Lung (tissue), 12 donors: ENCODE data around the gene NBPF6. TPM values are rescaled to one million over a fixed set of nuclear protein-coding genes. Genes with fewer than 3 reads are reported as not detected.

Source experiments
- ATAC-seq: fragments of 200-7000 bp; cut with Tn5 transposase; one replicate; pipeline ENCODE4 v1.9.1; 2020; ENCODE audit warnings: moderate number of reproducible peaks; ENCODE audit not compliant: insufficient read depth, low FRiP score
- DNase-seq, 3 donors: peaks; one replicate each; pipeline ENCODE4 v3.0.0-alpha.2; 2013 to 2017
- H3K27ac ChIP-seq, 2 donors: one replicate each; pipeline ENCODE4 v1.5.1; 2013; ENCODE audit warnings: mild to moderate bottlenecking in 2 of 2, moderate library complexity in 2 of 2, control low read depth in 1 of 2, inconsistent platforms in 1 of 2, low read depth in 1 of 2, low read length in 1 of 2
- H3K27me3 ChIP-seq, 3 donors: one replicate each; pipeline ENCODE4 v1.5.1; 2013; ENCODE audit warnings: low read length in 2 of 3; ENCODE audit not compliant: control insufficient read depth in 3 of 3, insufficient read depth in 3 of 3
- H3K36me3 ChIP-seq, 4 donors: one replicate each; pipeline ENCODE4 v1.5.1; 2013; ENCODE audit warnings: low read length in 4 of 4, mild to moderate bottlenecking in 1 of 4, moderate library complexity in 1 of 4; ENCODE audit not compliant: control insufficient read depth in 4 of 4, insufficient read depth in 4 of 4
- H3K4me1 ChIP-seq, 5 donors: one replicate each; pipeline ENCODE4 v1.5.1; 2013; ENCODE audit warnings: low read length in 5 of 5, mild to moderate bottlenecking in 2 of 5, moderate library complexity in 1 of 5; ENCODE audit not compliant: control insufficient read depth in 5 of 5, insufficient read depth in 5 of 5
- H3K4me3 ChIP-seq: one replicate; pipeline ENCODE4 v1.5.1; 2013; ENCODE audit warnings: mild to moderate bottlenecking, control low read depth, moderate library complexity
- H3K9ac ChIP-seq, 2 donors: one replicate each; pipeline ENCODE4 v1.5.1; 2013; ENCODE audit warnings: low read length in 2 of 2, control low read depth in 1 of 2; ENCODE audit not compliant: insufficient read depth in 1 of 2
- H3K9me3 ChIP-seq, 4 donors: one replicate each; pipeline ENCODE4 v1.5.1; 2013; ENCODE audit warnings: low read length in 3 of 4, mild to moderate bottlenecking in 1 of 4, moderate library complexity in 1 of 4; ENCODE audit not compliant: control insufficient read depth in 4 of 4, insufficient read depth in 3 of 4
- WGBS, 2 donors: extraction: QIAGEN DNeasy Blood & Tissue Kit; methylation state at CpG; one replicate each; pipeline ENCODE4 v1.1.7; 2013; 5-methylcytosine and 5-hydroxymethylcytosine counted together
- polyA plus RNA-seq, 2 donors: library from polyadenylated mRNA; stranded (reverse); fragments of 200-250 nt; gene quantifications; one replicate each; pipeline ENCODE4 v1.2.1, GENCODE V29; 2013
- total RNA-seq, 2 donors: library from RNA; depleted of rRNA in 1 of 2; stranded (reverse); fragments of >200 nt in 1 of 2; gene quantifications; one replicate each; pipeline ENCODE4 v1.2.1, GENCODE V29; 2014 to 2021
- TF ChIP-seq, protein P1 (sequence below): IDR thresholded peaks from 2 replicates; pipeline ENCODE4 v1.5.1; 2012; ENCODE audit warnings: mild to moderate bottlenecking; ENCODE audit errors: control extremely low read depth, extremely low read depth
- donor health status: control.
- donor health status: control.
- donor health status: Bipolar disorder and iron deficiency.
- donor health status: healthy.
- donor health status: DM: yes; HTN: yes; CAD: no.

NBPF6 gene
- total and polyA plus RNA-seq, 4 donors: 0.02 TPM; not detected in 3

DNA sequence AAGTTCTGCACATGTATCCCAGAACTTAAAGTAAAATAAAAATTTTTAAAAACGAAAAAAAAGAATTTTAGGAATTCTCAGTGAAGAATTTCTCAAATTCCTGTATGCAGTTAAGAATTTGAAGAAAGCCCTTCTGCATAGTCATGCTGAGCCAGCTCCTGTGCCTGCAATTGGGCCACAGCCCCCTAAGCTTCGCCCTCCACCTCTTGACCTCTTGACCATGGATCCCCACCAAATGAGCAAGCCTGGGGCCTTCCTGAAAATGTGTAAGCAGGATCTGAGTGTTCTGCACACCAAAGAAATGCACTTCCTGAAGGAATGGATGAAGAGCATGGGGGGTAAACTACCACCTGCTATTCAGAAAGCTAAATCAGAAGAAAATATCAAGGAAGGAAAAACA is 52.0 kb downstream of the NBPF6 start:
- Histone ChIP-seq H3K27ac (no peak overlapping the region), H3K4me3 (no peak overlapping the region), H3K9ac (no peak overlapping the region), H3K36me3 (no peaks in the 10 kb centered on the region), H3K9me3 (no peaks in the 10 kb centered on the region), H3K27me3 (no peaks in the 10 kb centered on the region), H3K4me1 (no peaks in the 10 kb centered on the region)
- WGBS, 2 donors: 82 to 85% methylated on average over 2 of the region's 2 CpGs
- DNase-seq (no peak), ATAC-seq (no peak)
- TF ChIP-seq, protein P1, sequence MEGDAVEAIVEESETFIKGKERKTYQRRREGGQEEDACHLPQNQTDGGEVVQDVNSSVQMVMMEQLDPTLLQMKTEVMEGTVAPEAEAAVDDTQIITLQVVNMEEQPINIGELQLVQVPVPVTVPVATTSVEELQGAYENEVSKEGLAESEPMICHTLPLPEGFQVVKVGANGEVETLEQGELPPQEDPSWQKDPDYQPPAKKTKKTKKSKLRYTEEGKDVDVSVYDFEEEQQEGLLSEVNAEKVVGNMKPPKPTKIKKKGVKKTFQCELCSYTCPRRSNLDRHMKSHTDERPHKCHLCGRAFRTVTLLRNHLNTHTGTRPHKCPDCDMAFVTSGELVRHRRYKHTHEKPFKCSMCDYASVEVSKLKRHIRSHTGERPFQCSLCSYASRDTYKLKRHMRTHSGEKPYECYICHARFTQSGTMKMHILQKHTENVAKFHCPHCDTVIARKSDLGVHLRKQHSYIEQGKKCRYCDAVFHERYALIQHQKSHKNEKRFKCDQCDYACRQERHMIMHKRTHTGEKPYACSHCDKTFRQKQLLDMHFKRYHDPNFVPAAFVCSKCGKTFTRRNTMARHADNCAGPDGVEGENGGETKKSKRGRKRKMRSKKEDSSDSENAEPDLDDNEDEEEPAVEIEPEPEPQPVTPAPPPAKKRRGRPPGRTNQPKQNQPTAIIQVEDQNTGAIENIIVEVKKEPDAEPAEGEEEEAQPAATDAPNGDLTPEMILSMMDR: no peak

DNA sequence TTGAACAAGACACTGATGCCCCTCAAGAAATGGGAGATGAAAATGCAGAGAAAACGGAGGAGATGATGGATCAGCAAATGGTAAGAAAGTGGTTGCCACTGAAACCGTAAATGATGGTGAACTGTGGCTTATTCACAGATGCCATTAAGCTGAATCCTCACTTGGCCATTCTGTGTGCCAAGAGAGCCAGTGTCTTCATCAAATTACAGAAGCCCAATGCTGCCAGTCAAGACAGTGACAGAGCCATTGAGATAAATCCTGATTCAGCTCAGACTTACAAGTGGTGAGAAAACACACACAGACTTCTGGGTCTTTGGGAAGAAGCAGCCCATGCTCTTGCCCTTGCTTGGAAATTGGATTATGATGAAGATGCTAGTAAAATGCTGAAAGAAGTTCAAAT is 52.5 kb downstream of the NBPF6 start:
- no peaks in the 10 kb centered on the region for H3K27me3 ChIP-seq
- TF ChIP-seq, protein P1: no peak
- H3K27ac ChIP-seq: no peak overlapping the region
- no peaks in the 10 kb centered on the region for H3K9me3 ChIP-seq
- H3K36me3 ChIP-seq: no peaks in the 10 kb centered on the region
- WGBS, 2 donors: 83 to 97% methylated on average over 2 of the region's 2 CpGs
- no peak overlapping the region for H3K4me3 ChIP-seq
- DNase-seq (no peak), ATAC-seq (no peak)
- no peaks in the 10 kb centered on the region for H3K4me1 ChIP-seq
- no peak overlapping the region for H3K9ac ChIP-seq

DNA sequence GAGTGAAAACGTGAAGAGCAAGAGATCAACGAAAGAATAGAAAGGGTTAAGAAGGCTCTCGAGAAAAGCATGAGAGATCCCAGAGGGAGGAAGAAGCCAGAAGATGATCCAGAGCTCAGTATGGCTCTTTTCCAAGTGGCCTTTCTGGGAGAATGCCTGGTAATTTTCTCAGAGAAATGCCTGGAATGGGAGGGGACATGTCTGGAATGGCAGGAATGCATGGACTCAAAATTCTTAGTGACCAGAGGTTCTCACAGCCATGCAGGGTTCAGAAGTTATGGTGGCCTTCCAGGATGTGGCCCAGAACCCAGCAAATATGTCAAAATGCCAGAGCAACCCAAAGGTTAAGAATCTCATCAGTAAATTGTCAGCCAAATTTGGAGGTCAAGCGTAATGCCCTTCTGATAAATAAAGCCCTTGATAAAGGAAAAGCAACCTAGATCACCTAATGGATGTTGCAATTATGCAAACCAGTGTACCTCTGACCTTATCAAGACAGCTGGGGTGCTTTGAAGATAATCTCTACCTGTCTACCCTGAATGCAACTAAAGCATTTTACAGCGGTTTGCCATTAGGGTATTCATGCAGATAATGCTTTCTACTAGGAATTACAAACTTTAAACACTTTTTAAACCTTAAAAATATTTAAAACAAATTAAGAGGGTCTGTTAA is 53.1 kb downstream of the NBPF6 start:
- Histone ChIP-seq H3K4me1 (no peaks in the 10 kb centered on the region), H3K9me3 (no peaks in the 10 kb centered on the region), H3K9ac (no peak overlapping the region), H3K36me3 (no peaks in the 10 kb centered on the region), H3K4me3 (no peak overlapping the region), H3K27me3 (no peaks in the 10 kb centered on the region), H3K27ac (no peak overlapping the region)
- WGBS, 2 donors: 75 to 85% methylated on average over 5 of the region's 5 CpGs
- ATAC-seq: no peak
- peak in 2 of 3 donors; percentile 14 to 17 for DNase-seq
- TF ChIP-seq, protein P1: no peak

DNA sequence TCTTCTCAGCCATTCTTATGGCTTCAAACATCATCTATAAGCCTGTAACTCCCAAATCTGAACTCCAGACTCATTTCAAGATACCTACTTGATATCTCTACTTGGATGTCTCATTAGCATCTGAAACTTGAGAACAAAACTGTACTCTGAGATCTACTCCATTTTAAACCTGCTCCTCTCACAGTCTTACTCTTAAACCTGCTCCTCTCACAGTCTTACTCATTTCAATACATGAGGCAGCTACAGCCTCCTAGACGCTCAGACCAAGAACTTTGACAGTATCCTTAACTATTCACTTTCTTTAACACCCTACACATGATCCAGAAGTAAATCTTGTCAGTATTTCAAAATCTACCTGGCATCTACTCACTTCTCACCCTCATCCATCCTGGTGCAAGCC is 54.3 kb downstream of the NBPF6 start:
- Histone ChIP-seq H3K36me3 (no peaks in the 10 kb centered on the region), H3K27ac (no peak overlapping the region), H3K4me3 (no peak overlapping the region), H3K9ac (no peak overlapping the region), H3K27me3 (no peaks in the 10 kb centered on the region), H3K9me3 (no peaks in the 10 kb centered on the region), H3K4me1 (no peaks in the 10 kb centered on the region)
- TF ChIP-seq, protein P1: no peak
- DNase-seq (no peak), ATAC-seq (no peak)
- WGBS, 2 donors: 80 to 85% methylated on average over 1 of the region's 1 CpG
